GM23248 (cell line): Measurements from ENCODE around the gene DHX29.

Experiments
- EZH2 ChIP-seq: fragments of 200-600 bp; sonication (generic); IDR thresholded peaks from 2 replicates; pipeline ENCODE4 v1.6.1; 2018; ENCODE audit warnings: antibody characterized with exemption, mild to moderate bottlenecking; ENCODE audit not compliant: insufficient read depth, poor library complexity, severe bottlenecking
- EZH2phosphoT487 ChIP-seq: fragments of 200-600 bp; sonication (generic); IDR thresholded peaks from 2 replicates; pipeline ENCODE4 v1.6.1; 2018; ENCODE audit warnings: antibody characterized with exemption, moderate library complexity, mild to moderate bottlenecking, low read depth; ENCODE audit not compliant: insufficient read depth

DNA sequence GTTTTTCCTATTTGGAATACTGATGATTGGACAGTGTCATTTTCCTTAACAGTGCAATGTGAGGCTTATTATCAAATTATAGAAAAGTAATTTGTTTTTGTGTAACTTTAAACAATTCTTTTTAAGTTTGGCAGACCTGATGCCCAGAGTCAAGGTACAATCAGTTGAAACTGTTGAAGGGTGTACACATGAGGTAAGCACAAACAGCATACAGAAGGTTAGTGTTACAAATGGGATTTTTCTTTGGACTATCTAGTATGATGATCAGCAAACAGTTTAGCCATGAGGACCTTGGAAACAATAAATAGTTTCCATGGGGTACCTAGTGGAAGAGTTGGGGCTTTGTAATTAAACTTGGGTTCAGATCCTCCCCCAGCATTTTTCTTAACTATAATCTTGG lies 16.5 kb upstream of the DHX29 start:
- TF ChIP-seq EZH2phosphoT487 (no peak), EZH2 (no peak)
